Measurements from ENCODE around the gene MCTP1.

DNA sequence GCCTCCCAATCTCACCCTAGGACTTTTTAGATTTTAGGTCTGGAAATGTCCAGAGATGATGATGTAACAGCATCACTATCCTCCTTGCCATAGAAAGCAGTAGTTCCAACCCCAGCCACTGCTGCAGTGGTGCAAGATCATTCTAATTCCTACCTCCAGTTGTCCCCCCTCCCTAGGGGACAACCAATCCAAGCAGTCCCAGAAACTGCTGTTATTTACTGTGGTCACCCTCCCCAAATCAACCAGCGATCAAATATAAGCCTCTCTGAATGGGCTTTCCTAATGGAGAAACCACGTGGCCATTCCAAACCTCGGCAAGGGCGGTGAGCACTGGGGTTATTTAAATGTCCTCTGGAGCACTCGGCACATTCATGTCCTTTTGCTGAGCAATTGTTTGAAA is 506.6 kb downstream of the MCTP1 start:
- TF ChIP-seq, protein P1, sequence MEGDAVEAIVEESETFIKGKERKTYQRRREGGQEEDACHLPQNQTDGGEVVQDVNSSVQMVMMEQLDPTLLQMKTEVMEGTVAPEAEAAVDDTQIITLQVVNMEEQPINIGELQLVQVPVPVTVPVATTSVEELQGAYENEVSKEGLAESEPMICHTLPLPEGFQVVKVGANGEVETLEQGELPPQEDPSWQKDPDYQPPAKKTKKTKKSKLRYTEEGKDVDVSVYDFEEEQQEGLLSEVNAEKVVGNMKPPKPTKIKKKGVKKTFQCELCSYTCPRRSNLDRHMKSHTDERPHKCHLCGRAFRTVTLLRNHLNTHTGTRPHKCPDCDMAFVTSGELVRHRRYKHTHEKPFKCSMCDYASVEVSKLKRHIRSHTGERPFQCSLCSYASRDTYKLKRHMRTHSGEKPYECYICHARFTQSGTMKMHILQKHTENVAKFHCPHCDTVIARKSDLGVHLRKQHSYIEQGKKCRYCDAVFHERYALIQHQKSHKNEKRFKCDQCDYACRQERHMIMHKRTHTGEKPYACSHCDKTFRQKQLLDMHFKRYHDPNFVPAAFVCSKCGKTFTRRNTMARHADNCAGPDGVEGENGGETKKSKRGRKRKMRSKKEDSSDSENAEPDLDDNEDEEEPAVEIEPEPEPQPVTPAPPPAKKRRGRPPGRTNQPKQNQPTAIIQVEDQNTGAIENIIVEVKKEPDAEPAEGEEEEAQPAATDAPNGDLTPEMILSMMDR (IDR thresholded peaks at IDR 0.05 in 2 of 3, conservative IDR thresholded peaks at IDR 0.05 in 1 of 3; ENCODE audit: borderline replicate concordance in 1 of 3, insufficient read depth in 1 of 3, low read depth in 2 of 3, low read length in 2 of 3), result no peak
- TF ChIP-seq CEBPB (IDR thresholded peaks at IDR 0.05; ENCODE audit: low read depth), result no peak

Data from HCT116 (cell line).